ENCODE results near the gene AFAP1. TPM values are rescaled to one million over a fixed set of nuclear protein-coding genes. Genes with fewer than 3 reads are reported as not detected.

The AFAP1 gene
- total RNA-seq, 1 experiment from 2014 or later, result 22.5 TPM

DNA sequence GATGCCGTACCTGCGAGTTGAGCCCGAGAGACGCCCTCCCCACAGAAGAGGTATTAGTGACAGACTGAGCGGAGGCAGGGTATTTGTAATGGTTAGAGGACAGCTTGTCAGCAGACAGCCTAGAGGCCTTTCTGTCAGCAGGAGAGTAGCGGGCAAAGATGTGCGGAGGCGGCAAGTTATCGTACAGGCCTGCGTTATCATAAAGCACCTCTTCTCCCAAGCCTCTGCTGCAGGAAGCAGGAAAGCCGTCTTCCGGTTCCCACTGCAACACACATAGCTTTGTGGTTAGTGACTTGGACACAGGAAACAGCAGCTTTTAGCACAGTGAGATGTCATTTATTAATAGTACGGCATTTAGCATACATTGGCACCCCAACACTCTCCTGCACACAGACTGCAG lies 158.3 kb downstream of the AFAP1 start:
- Mint-ChIP-seq H3K9me3 (ENCODE audit: unreplicated experiment) (no peaks in the 10 kb centered on the region), H3K27me3 (ENCODE audit: insufficient read depth, unreplicated experiment) (no peaks in the 10 kb centered on the region), H3K27ac (ENCODE audit: low read depth, unreplicated experiment) (no peak overlapping the region), H3K4me1 (ENCODE audit: insufficient read depth, unreplicated experiment) (no peaks in the 10 kb centered on the region), H3K4me3 (ENCODE audit: unreplicated experiment) (no peak overlapping the region), H3K36me3 (ENCODE audit: insufficient read depth, unreplicated experiment) (peaks cover 37% of the 10 kb centered on the region)
- TF ChIP-seq, protein P1, sequence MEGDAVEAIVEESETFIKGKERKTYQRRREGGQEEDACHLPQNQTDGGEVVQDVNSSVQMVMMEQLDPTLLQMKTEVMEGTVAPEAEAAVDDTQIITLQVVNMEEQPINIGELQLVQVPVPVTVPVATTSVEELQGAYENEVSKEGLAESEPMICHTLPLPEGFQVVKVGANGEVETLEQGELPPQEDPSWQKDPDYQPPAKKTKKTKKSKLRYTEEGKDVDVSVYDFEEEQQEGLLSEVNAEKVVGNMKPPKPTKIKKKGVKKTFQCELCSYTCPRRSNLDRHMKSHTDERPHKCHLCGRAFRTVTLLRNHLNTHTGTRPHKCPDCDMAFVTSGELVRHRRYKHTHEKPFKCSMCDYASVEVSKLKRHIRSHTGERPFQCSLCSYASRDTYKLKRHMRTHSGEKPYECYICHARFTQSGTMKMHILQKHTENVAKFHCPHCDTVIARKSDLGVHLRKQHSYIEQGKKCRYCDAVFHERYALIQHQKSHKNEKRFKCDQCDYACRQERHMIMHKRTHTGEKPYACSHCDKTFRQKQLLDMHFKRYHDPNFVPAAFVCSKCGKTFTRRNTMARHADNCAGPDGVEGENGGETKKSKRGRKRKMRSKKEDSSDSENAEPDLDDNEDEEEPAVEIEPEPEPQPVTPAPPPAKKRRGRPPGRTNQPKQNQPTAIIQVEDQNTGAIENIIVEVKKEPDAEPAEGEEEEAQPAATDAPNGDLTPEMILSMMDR (IDR thresholded peaks at IDR 0.05; ENCODE audit: unreplicated experiment), result no peak
- CTCF ChIA-PET, result interaction anchor here (0.7 kb wide), 2 partner anchors 284 to 1240 kb away, joined by 3 read pairs; no protein-coding TSS in a partner anchor
- BruUV-seq (replicated peaks), result no TSS peak
- intact Hi-C loops (cut with micrococcal nuclease), result no loop called here
- DNase-seq (ENCODE audit: unreplicated experiment), result no peak
- POLR2A ChIA-PET, result no interaction called here

DNA sequence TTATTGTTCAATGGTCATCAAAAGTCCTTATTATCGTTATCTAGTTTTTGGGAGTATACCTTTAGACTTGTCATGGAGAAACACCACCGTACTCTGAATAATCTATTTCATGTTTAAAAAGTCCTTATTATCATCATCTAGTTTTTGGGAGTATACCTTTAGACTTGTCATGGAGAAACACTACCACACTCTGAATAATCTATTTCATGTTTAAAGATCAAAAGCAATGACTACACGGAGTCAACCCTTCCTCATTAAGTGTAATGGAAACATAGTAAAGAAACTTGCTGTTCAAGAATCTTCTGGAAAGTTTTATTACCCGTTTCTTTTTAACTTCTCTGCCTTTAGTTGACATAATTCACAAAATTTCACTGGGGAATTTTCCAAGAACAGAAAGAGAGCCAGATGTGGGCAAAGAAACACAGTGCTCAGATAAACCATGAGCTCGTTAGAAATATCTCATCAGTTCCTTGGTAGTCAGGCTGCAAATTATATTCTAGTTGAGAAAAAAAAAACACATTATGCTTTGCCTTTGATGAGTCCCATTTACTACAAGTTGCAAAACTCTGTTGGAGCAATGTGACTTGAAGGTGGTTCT lies 158.8 kb downstream of the AFAP1 start:
- DNase-seq (ENCODE audit: unreplicated experiment), result no peak
- no peaks in the 10 kb centered on the region for H3K4me1 Mint-ChIP-seq (ENCODE audit: insufficient read depth, unreplicated experiment)
- no peaks in the 10 kb centered on the region for H3K9me3 Mint-ChIP-seq (ENCODE audit: unreplicated experiment)
- no peaks in the 10 kb centered on the region for H3K27me3 Mint-ChIP-seq (ENCODE audit: insufficient read depth, unreplicated experiment)
- no peak overlapping the region for H3K4me3 Mint-ChIP-seq (ENCODE audit: unreplicated experiment)
- no TSS peak for BruUV-seq (replicated peaks)
- CTCF ChIA-PET, result interaction anchor here (0.7 kb wide), 2 partner anchors 283 to 1240 kb away, joined by 3 read pairs; no protein-coding TSS in a partner anchor
- H3K36me3 Mint-ChIP-seq (ENCODE audit: insufficient read depth, unreplicated experiment), result peaks cover 37% of the 10 kb centered on the region
- TF ChIP-seq, protein P1 (IDR thresholded peaks at IDR 0.05; ENCODE audit: unreplicated experiment), result no peak
- POLR2A ChIA-PET, result no interaction called here
- intact Hi-C loops (cut with micrococcal nuclease), result no loop called here
- no peak overlapping the region for H3K27ac Mint-ChIP-seq (ENCODE audit: low read depth, unreplicated experiment)

DNA sequence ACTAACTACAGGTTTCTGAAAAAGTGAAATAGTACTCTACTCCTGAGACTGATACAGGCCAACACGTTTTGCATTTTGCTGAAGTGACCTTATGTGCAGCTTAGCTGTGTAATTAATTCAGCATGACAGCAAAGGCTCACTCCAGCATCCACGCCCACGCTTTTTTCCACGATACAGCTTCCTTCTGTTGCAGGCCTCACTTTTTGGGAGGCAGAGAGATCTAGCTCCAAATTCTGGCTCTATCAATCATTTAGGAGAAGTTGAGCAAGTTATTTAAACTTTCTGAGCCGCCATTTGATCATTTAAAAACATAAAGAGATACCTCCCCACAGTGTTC lies 160.3 kb downstream of the AFAP1 start:
- no TSS peak for BruUV-seq (replicated peaks)
- no peak overlapping the region for H3K4me3 Mint-ChIP-seq (ENCODE audit: unreplicated experiment)
- H3K36me3 Mint-ChIP-seq (ENCODE audit: insufficient read depth, unreplicated experiment), result peaks cover 37% of the 10 kb centered on the region
- TF ChIP-seq, protein P1 (IDR thresholded peaks at IDR 0.05; ENCODE audit: unreplicated experiment), result no peak
- no peak for DNase-seq (ENCODE audit: unreplicated experiment)
- intact Hi-C loops (cut with micrococcal nuclease), result no loop called here
- ChIA-PET POLR2A (no interaction called here), CTCF (interaction anchor here (0.6 to 1.2 kb wide), 2 partner anchors 22 to 317 kb away, joined by 3 to 4 read pairs; no protein-coding TSS in a partner anchor)
- H3K9me3 Mint-ChIP-seq (ENCODE audit: unreplicated experiment), result no peaks in the 10 kb centered on the region
- H3K27me3 Mint-ChIP-seq (ENCODE audit: insufficient read depth, unreplicated experiment), result no peaks in the 10 kb centered on the region
- H3K4me1 Mint-ChIP-seq (ENCODE audit: insufficient read depth, unreplicated experiment), result no peaks in the 10 kb centered on the region
- no peak overlapping the region for H3K27ac Mint-ChIP-seq (ENCODE audit: low read depth, unreplicated experiment)

DNA sequence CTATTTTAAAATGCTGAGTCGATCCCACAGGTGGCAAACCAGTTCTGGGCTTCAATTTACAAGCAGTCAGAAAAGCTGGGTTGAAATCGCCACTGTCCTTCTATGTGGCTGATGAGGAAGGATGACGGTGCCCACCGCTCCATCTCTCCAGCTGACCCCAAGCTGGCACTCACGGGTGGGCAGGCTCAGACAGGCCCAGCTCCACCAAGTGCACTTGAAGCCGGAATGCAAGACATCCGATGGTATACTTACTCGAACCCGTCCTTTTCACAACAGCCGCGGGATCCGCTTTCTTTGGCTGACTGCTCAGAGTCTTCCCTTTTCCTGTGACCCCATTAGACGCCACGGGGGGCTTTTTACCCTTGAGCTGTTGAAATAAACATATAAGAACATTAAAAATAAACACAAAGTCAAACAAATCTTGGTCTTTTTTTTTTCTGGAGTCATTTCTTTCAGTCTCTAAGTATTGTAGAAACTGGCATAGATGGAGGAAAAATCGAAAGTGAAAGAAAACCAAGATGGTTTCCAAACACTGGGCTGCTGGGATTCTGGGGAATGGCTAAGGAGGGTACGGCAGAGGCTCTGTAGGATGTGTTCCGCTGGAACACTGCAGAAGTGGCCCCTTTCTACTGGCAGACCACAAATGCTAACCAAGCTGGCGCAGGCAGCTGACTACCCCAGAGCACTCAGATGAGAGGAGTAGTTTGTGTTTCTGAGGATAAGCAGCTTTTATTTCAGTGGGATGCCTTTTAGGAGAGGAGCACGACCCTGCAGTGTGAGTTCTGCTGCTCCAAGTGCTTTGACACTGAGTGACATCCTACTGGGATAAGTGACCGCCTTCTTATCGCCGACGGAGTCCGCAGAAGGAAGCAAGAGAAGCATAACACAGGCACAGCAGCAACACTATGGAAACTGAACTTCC lies 160.9 kb downstream of the AFAP1 start:
- Mint-ChIP-seq H3K4me1 (ENCODE audit: insufficient read depth, unreplicated experiment) (no peaks in the 10 kb centered on the region), H3K27ac (ENCODE audit: low read depth, unreplicated experiment) (no peak overlapping the region), H3K9me3 (ENCODE audit: unreplicated experiment) (no peaks in the 10 kb centered on the region), H3K27me3 (ENCODE audit: insufficient read depth, unreplicated experiment) (no peaks in the 10 kb centered on the region), H3K36me3 (ENCODE audit: insufficient read depth, unreplicated experiment) (peaks cover 37% of the 10 kb centered on the region), H3K4me3 (ENCODE audit: unreplicated experiment) (no peak overlapping the region)
- BruUV-seq (replicated peaks), result no TSS peak
- intact Hi-C loops (cut with micrococcal nuclease), result no loop called here
- POLR2A ChIA-PET, result no interaction called here
- CTCF ChIA-PET, result interaction anchor here (0.5 to 1.5 kb wide), 8 partner anchors 17 to 316 kb away, joined by 3 to 4 read pairs (median 3); no protein-coding TSS in a partner anchor
- no peak for DNase-seq (ENCODE audit: unreplicated experiment)
- TF ChIP-seq, protein P1 (IDR thresholded peaks at IDR 0.05; ENCODE audit: unreplicated experiment), result no peak

Measured in MCF 10A (cell line).